ENCODE measurements around the gene RYR2.

RYR2 gene

DNA sequence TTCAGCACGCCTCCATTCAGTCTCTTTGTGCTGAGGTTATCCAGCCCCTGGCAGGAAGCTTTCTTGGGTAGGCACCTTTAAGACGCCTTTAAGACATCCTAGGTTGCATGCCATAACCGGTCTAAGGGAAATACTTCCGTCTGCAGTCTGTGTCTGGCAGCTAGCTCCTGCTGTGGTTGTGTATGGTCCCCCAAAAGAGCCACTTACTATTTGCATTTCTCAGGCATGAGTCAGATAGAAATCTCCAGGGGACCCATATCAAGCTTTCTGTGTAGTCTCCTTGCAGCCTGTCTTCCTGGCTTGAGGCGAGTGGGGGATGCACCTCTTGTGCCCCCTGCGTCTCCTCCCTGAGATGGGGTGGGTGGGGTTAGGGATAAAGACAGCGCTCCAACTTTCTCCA, 10.0 kb upstream of the RYR2 start:
- TF ChIP-seq, protein P1, sequence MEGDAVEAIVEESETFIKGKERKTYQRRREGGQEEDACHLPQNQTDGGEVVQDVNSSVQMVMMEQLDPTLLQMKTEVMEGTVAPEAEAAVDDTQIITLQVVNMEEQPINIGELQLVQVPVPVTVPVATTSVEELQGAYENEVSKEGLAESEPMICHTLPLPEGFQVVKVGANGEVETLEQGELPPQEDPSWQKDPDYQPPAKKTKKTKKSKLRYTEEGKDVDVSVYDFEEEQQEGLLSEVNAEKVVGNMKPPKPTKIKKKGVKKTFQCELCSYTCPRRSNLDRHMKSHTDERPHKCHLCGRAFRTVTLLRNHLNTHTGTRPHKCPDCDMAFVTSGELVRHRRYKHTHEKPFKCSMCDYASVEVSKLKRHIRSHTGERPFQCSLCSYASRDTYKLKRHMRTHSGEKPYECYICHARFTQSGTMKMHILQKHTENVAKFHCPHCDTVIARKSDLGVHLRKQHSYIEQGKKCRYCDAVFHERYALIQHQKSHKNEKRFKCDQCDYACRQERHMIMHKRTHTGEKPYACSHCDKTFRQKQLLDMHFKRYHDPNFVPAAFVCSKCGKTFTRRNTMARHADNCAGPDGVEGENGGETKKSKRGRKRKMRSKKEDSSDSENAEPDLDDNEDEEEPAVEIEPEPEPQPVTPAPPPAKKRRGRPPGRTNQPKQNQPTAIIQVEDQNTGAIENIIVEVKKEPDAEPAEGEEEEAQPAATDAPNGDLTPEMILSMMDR (IDR thresholded peaks at IDR 0.05), result no peak

DNA sequence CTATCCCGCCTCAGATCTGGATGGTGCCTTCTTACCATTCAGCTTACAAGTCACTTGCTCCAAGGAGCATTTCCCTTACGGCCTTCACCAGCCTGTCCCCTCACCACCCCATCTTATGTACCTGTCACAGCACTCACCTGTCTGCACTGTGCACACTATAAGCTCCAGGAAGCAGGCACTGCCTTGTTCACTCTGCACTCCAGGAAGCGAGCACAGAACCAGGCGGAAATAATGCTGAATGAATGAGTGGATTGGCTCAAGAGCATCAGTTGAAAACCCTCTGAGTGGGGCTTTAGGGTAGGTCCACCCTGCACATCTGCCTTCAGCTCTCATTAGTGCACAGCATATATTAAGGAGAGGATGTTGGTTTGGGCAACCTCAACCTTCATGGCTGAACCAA, 8.9 kb upstream of the RYR2 start:
- TF ChIP-seq, protein P1 (IDR thresholded peaks at IDR 0.05), result no peak

GRCh38 chr1:237033804-237034203, 8.2 kb upstream of the RYR2 start:
- TF ChIP-seq, protein P1 (IDR thresholded peaks at IDR 0.05), result no peak

GRCh38 chr1:237035759-237036158, 6.2 kb upstream of the RYR2 start:
- TF ChIP-seq, protein P1 (IDR thresholded peaks at IDR 0.05), result no peak

GRCh38 chr1:237038211-237038610, 3.8 kb upstream of the RYR2 start:
- TF ChIP-seq, protein P1 (IDR thresholded peaks at IDR 0.05), result no peak

DNA sequence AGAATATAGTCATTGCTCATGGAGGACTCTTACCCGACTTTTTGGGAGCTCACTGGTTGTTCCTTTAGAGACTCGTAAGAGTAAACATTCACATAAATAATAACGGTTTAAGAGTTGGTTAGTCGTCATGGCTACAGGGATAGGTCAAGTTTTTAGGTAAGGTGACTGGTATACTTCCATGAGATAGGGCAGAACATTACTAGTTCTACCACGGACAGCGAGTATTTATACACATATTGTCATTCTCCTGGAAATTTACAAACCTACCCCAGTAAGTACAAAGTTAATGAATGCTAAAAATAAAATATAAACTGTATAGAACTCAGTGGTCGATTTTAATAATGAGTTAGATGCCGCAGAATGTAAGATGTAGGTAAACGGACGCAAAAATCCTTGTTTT, 1.2 kb upstream of the RYR2 start:
- TF ChIP-seq, protein P1 (IDR thresholded peaks at IDR 0.05), result no peak

DNA sequence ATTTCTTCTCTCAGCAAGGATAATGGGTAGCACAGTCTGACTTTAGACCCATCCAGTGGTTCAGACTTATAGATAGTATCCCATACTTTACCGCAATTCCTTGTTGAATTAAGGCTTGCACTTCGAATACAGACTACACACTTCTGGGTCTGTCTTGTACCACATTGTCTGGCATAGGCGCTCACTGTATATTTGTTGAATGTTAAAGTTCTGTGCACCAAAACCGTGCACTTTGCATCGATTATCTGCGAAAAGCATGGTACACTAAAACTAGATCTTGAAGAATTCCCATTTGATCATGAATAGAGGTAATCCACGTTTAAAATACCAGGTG, 556 bp upstream of the RYR2 start:
- TF ChIP-seq, protein P1 (IDR thresholded peaks at IDR 0.05), result no peak

DNA sequence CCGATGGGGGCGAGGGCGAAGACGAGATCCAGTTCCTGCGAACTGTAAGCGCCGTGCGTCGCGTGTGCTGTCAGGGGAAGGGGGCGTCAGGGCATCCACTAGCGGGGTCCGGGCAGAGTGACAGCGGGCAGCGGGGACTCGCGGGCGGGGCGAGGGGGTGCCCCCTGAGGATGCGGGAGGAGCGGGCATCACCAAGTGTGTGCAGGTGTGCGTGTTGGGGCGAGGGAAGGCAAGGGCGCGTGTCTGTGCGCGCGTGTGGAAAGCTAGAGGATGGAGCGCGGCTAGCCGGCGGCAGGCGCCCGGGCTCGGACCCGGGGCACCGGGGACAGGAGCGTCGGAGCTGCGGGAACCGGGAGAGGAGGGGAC, 525 bp downstream of the RYR2 start:
- TF ChIP-seq, protein P1 (IDR thresholded peaks at IDR 0.05), result no peak
